ENCODE data around the gene LSS. TPM values are rescaled to one million over a fixed set of nuclear protein-coding genes. Genes with fewer than 3 reads are reported as not detected.
"Not testable (repeated sequence)": the region's sequence is repeated elsewhere in the genome, so short reads cannot be mapped to it uniquely, and the experiment has no call there.

The LSS gene
- total RNA-seq, 1 experiment from 2014 or later: 121 TPM

DNA sequence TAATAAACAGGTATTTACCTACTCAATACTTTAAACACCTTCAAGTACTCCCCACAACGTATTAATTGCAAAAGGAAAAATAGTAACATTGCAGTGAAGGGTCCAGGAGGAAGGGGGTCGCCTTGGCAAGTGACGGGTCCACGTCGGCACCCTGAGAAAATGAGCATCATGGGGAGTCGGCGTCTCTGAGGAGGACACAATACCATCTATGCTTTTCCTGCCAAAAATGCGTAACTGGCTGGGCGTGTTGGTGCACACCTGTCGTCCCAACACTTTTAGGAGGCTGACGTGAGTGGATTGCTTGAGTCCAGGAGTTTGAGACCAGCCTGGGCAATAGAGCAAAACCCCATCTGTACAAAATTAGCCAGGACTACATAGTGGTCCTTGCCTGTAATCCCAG lies 80.5 kb downstream of the LSS start:
- BruUV-seq (replicated peaks): no TSS peak
- no peaks in the 10 kb centered on the region for H3K27me3 ChIP-seq (replicated peaks; ENCODE audit: control insufficient read depth, insufficient read depth, low read length)
- Mint-ChIP-seq H3K9me3 (ENCODE audit: unreplicated experiment) (no peaks in the 10 kb centered on the region), H3K27me3 (ENCODE audit: insufficient read depth, unreplicated experiment) (no peaks in the 10 kb centered on the region), H3K27ac (ENCODE audit: unreplicated experiment) (no peak overlapping the region), H3K36me3 (ENCODE audit: insufficient read depth, unreplicated experiment) (no peaks in the 10 kb centered on the region), H3K4me3 (ENCODE audit: unreplicated experiment) (no peak overlapping the region), H3K4me1 (ENCODE audit: low read depth, unreplicated experiment) (peaks cover 12% of the 10 kb centered on the region)
- no peaks in the 10 kb centered on the region for H3K36me3 ChIP-seq (ENCODE audit: control insufficient read depth, insufficient read depth, low read length)
- TF ChIP-seq, protein P1, sequence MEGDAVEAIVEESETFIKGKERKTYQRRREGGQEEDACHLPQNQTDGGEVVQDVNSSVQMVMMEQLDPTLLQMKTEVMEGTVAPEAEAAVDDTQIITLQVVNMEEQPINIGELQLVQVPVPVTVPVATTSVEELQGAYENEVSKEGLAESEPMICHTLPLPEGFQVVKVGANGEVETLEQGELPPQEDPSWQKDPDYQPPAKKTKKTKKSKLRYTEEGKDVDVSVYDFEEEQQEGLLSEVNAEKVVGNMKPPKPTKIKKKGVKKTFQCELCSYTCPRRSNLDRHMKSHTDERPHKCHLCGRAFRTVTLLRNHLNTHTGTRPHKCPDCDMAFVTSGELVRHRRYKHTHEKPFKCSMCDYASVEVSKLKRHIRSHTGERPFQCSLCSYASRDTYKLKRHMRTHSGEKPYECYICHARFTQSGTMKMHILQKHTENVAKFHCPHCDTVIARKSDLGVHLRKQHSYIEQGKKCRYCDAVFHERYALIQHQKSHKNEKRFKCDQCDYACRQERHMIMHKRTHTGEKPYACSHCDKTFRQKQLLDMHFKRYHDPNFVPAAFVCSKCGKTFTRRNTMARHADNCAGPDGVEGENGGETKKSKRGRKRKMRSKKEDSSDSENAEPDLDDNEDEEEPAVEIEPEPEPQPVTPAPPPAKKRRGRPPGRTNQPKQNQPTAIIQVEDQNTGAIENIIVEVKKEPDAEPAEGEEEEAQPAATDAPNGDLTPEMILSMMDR (IDR thresholded peaks at IDR 0.05; ENCODE audit: insufficient read depth in 1 of 2, low read depth in 1 of 2, low read length in 1 of 2, severe bottlenecking in 1 of 2, unreplicated experiment in 1 of 2): no peak
- ChIA-PET POLR2A (no interaction called here), CTCF (no interaction called here)
- peaks cover 10% of the 10 kb centered on the region; the same call in 1 of the 2 replicates for H3K4me1 ChIP-seq
- H3K4me3 ChIP-seq (ENCODE audit: low read depth, low read length): no peak overlapping the region
- no peak for DNase-seq
- no peaks in the 10 kb centered on the region for H3K9me3 ChIP-seq
- intact Hi-C loops (cut with micrococcal nuclease; ENCODE audit: unreplicated experiment): loop anchor here (10.0 kb wide), 1 partner anchor 77 kb away; the partner anchor contains the start of gene LSS

DNA sequence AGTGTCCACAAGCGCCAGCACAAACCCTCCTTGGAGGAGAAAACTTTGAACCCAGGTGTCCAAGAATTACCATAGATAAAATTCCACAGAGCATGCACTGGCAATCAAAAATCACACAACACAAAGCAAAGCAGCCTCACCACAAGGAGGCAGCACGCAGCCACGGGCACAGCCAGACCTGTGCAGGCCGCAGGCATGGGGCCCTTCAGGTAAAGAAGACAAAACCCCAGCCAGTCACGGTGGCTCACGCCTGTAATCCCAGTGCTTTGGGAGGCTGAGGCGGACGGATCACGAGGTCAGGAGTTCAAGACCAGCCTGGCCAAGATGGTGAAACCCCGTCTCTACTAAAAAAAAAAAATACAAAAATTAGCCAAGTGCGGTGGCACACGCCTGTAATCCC lies 81.1 kb downstream of the LSS start:
- H3K27me3 ChIP-seq (replicated peaks; ENCODE audit: control insufficient read depth, insufficient read depth, low read length); BruUV-seq (replicated peaks); H3K9me3 ChIP-seq; H3K9me3 Mint-ChIP-seq (ENCODE audit: unreplicated experiment); H3K4me3 Mint-ChIP-seq (ENCODE audit: unreplicated experiment); H3K4me1 ChIP-seq; H3K27ac Mint-ChIP-seq (ENCODE audit: unreplicated experiment); H3K27me3 Mint-ChIP-seq (ENCODE audit: insufficient read depth, unreplicated experiment); POLR2A ChIA-PET; CTCF ChIA-PET; H3K4me3 ChIP-seq (ENCODE audit: low read depth, low read length); H3K36me3 ChIP-seq (ENCODE audit: control insufficient read depth, insufficient read depth, low read length); H3K36me3 Mint-ChIP-seq (ENCODE audit: insufficient read depth, unreplicated experiment): not testable (repeated sequence)
- TF ChIP-seq, protein P1 (IDR thresholded peaks at IDR 0.05; ENCODE audit: insufficient read depth in 1 of 2, low read depth in 1 of 2, low read length in 1 of 2, severe bottlenecking in 1 of 2, unreplicated experiment in 1 of 2): peak; percentile 26 to 61
- peak; percentile 66 to 71 for DNase-seq
- intact Hi-C loops (cut with micrococcal nuclease; ENCODE audit: unreplicated experiment): loop anchor here (10.0 kb wide), 1 partner anchor 77 kb away; the partner anchor contains the start of gene LSS
- peaks cover 12% of the 10 kb centered on the region for H3K4me1 Mint-ChIP-seq (ENCODE audit: low read depth, unreplicated experiment)

DNA sequence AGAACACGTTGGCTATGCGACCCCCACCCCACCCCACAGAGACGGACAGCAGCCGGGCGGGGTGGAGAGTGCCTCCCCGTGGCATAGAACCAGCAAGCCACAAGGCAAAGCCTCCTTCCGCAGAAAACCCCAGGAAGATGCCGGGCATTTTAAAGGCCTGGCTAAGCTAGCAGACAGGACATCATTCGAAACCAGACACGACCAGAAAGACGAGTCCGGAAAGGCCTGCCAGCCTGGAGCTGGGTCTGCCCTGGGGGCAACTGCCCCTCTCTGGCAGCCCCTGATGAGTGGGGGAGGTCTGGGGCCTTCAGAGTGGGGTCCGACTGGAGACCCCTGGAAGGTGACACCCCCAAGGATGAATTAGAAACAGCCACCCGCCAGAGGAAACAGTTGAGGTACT lies 81.7 kb downstream of the LSS start:
- Histone ChIP-seq H3K27me3 (replicated peaks; ENCODE audit: control insufficient read depth, insufficient read depth, low read length) (no peaks in the 10 kb centered on the region), H3K9me3 (no peaks in the 10 kb centered on the region), H3K4me1 (peaks cover 10% of the 10 kb centered on the region; the same call in 1 of the 2 replicates), H3K4me3 (ENCODE audit: low read depth, low read length) (no peak overlapping the region), H3K36me3 (ENCODE audit: control insufficient read depth, insufficient read depth, low read length) (no peaks in the 10 kb centered on the region)
- intact Hi-C loops (cut with micrococcal nuclease; ENCODE audit: unreplicated experiment): loop anchor here (10.0 kb wide), 1 partner anchor 78 kb away; the partner anchor contains the start of gene LSS
- ChIA-PET CTCF (no interaction called here), POLR2A (no interaction called here)
- H3K9me3 Mint-ChIP-seq (ENCODE audit: unreplicated experiment): no peaks in the 10 kb centered on the region
- no peak overlapping the region for H3K27ac Mint-ChIP-seq (ENCODE audit: unreplicated experiment)
- H3K4me3 Mint-ChIP-seq (ENCODE audit: unreplicated experiment): no peak overlapping the region
- no peaks in the 10 kb centered on the region for H3K27me3 Mint-ChIP-seq (ENCODE audit: insufficient read depth, unreplicated experiment)
- H3K4me1 Mint-ChIP-seq (ENCODE audit: low read depth, unreplicated experiment): peaks cover 12% of the 10 kb centered on the region
- BruUV-seq (replicated peaks): no TSS peak
- no peaks in the 10 kb centered on the region for H3K36me3 Mint-ChIP-seq (ENCODE audit: insufficient read depth, unreplicated experiment)
- TF ChIP-seq, protein P1 (IDR thresholded peaks at IDR 0.05; ENCODE audit: insufficient read depth in 1 of 2, low read depth in 1 of 2, low read length in 1 of 2, severe bottlenecking in 1 of 2, unreplicated experiment in 1 of 2): no peak
- no peak for DNase-seq
